ENCODE results near the gene RAX.

RAX gene

GRCh38 chr18:59239642-59240041 lies 33.6 kb downstream of the RAX start:
- DNase-seq: no peak

GRCh38 chr18:59238385-59238784 lies 34.9 kb downstream of the RAX start:
- DNase-seq: no peak

- no peak for DNase-seq
Measured at GRCh38 chr18:59233017-59233410, 40.2 kb downstream of the RAX start.

GRCh38 chr18:59232309-59233016 lies 40.8 kb downstream of the RAX start:
- DNase-seq: no peak

GRCh38 chr18:59231877-59232276 lies 41.4 kb downstream of the RAX start:
- DNase-seq: no peak

- no peak for DNase-seq
Measured at GRCh38 chr18:59231114-59231513, 42.1 kb downstream of the RAX start.

- no peak for DNase-seq
Measured at GRCh38 chr18:59229701-59230443, 43.4 kb downstream of the RAX start.

GRCh38 chr18:59229191-59229590 lies 44.1 kb downstream of the RAX start:
- no peak for DNase-seq

GRCh38 chr18:59228351-59228750 lies 44.9 kb downstream of the RAX start:
- no peak for DNase-seq

- DNase-seq: no peak
Measured at GRCh38 chr18:59222341-59222740, 50.9 kb downstream of the RAX start.

GRCh38 chr18:59220784-59221765 lies 52.2 kb downstream of the RAX start:
- DNase-seq: no peak

- DNase-seq: no peak
Measured at GRCh38 chr18:59220164-59220783, 53.0 kb downstream of the RAX start.

- DNase-seq: no peak
Measured at GRCh38 chr18:59219672-59220163, 53.5 kb downstream of the RAX start, which contains the start of gene GRP. GRP (plus strand) TSS chr18:59220158; CDS start chr18:59220266, 108 bp downstream.

GRCh38 chr18:59218018-59218417 lies 55.2 kb downstream of the RAX start:
- no peak for DNase-seq

Data from CD4-positive, alpha-beta T cell treated with Interleukin-4 for 4 hours (primary cell).